CD4-positive, alpha-beta T cell treated with Interleukin-15 for 4 hours (primary cell): Measurements from ENCODE around the gene CTCFL.
"Not testable (repeated sequence)": the region's sequence is repeated elsewhere in the genome, so short reads cannot be mapped to it uniquely, and the experiment has no call there.

Experiments used
- DNase-seq: peaks from one replicate; pipeline ENCODE4 v3.0.0-alpha.2; 2020; ENCODE audit warnings: low spot score

Gene CTCFL

DNA sequence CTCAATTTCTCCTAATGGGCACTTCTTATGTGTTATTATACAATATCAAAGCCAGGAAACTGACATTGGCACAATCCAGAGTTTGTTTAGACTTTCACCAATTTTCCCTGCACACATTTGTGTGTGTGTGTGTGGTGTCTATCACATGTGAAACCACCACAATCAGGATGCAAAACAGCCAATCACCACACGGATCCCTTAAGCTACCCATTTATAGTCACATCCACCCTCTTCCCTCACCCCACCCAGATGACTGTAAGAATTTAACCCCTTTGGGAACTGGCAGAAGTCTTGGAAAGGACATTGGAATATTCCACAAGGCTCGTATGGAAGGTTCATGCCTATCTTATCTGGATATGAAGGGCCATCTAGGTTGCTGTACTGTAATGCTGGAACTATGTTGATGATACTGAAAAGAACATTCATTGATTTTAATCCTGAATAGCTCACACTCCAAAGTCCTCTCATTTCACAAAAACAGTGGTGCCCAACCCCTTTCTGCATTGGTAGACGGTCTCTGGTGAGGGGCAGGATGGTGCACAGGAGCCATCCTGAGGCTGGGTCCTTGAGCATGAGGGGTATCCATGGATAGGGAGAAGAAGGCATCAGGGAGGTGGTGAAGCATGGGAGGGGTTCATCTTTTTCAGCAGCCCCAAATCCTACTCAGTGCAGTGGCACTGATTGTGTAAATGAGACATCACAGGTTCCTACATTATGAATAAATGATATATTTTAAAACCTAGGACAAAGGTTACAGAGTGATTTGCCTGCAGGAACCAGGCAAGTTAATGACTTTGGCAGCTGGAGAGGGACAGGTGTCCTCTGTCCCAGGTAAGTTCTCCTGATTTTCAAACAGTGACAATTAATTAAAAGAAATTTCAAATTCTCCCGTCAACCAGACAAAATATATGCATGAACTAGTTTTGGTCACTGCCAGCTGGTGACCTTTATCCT is 12.1 kb upstream of the CTCFL start:
- no peak for DNase-seq

DNA sequence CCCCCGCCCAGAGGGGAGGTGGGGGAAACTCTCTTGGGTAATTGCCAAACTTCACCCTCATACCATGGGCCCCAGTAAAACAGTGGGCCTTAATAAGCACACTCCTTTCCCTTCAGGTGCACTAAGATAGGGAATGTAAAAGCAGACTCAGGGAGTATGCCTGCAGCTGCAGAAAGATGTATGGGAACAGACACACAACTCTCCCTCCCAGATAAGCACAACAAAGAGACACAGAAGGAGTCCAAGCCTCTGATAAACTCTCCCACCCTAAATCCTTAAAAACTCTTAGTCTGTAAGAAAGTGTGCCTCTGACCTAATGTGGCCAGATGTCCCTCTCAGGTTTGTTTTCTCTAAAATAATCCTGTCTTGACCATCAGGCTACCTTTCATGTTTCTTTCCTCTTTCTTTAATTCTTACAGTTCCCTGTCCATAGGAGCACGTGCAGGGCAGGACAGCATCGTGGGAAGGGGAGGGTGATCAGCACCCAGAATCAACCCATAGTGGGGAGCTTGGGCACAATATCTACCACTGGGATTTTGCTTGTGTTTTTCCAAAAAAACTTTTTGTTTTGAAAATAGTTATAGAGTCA is 11.3 kb upstream of the CTCFL start:
- no peak for DNase-seq

DNA sequence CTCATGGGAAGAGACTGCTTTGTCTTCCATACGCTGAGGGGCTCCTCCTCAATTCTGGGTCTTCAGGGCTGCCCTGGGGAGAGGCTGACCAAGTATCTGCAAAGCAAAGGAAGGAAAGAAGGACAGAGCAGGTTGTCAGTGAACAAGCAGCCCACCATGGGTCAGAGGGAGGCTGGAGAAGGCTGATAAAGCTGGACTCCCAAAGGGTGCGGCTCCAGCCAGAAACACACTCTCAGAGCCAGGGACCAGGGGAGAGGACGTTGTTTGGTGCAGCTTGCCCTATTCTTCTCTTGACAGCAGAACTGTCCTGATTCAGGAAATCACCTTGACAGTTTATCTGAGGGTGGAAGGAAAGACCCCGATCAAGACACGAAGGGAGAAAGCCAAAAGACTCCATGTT is 10.4 kb upstream of the CTCFL start:
- DNase-seq: no peak

DNA sequence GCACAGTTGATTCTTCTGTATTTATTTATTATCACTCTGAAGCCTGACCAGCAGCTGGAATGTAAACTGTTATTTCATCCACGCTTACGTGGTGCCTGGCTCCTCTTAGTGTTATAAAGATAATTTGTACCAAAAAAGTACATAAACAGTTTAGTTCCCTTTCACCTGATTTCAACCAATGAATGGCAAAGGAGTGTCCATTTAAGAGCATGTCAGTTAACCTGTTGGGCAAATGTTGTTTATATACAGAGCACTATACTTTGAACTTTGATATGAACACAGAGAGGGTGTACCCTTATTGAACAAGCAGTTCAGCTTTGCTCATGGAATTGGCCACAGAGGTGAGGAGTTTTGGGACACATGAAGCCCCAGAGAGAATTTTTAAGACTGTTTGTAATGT is 7.2 kb upstream of the CTCFL start:
- DNase-seq: no peak

DNA sequence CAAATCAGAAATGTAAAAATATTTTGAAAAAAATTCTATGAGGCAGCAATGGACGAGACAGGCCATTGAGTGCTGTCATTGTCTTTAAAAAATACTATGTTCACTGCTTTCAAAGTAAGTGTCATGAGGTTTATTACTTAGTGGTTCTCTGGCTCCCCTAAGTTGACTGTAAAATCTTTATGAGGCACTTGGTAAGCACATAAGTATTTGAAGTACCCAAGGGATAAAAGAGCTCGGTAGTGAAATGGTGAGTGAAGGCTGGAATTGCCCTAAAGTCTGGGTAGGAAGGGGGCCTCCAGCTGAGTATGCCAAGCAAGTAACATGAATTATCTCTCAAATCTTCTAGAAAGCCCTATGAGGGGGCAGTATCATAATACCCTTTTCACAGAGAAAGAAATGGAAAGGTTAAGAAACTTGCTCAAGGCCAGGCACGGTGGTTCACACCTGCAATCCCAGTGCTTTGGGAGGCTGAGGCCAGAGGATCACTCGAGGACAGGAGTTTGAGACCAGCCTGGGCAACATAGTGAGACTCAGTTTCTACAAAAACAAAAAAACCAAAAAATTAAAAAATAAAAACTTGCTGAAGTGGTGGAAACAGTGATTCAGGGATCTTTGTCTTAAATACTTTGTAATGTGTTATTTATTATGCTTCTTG is 5.5 kb upstream of the CTCFL start:
- no peak for DNase-seq

DNA sequence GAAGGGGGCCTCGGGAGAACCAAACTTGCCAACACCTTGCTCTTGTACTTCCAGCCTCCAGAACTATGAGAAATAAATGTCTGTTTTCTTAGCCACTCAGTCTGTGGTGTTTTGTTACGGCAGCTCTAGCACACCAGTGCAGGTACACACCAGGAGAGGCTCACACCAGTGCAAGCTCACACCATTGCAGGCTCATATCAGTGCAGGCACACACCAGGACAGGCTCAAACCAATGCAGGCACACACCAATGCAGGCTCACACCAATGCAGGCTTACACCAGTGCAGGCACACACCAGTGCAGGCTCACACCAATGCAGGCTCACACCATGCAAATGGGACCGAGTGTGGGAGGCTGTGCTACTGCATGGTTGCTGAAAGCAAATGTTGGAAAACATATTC is 4.9 kb upstream of the CTCFL start:
- no peak for DNase-seq

DNA sequence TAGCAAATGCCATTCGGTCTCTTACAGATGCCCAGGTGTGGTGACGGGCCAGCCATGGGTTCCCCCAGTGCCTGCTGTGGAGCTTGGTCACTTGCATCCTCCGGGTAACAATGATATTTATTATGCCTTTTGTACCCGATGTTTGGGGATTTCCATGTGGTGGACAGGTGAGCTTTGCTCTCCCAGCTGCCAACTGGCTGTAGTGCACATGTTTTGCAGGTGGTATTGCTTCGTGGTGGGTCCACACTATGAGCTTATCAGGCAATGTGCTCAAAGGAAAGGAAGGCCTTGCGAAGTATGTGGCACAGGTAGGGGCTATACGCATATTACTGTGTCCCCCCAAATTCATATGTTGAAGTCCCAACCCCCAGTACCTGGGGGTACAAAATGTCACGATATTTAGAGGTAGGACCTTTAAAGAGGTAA is 4.2 kb upstream of the CTCFL start:
- DNase-seq: no peak

DNA sequence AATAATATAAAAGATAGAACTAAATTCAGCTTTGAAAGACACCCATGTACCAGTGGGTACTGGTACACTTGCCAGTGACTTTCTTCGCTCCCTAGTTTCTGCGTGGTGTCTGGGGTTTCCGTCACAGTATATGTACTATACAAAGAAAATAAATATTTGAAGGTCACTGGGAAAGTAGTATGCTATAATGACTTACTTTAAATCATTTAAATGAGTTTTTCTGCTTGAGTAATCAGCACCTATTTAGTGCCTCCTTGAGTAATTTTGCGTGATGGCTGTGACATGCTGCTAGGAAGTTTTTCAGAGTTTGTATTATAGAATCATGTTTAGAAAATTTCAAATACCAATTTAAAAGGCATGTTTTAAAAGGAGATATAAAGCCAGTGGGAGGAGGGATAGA is 3.2 kb upstream of the CTCFL start:
- no peak for DNase-seq

DNA sequence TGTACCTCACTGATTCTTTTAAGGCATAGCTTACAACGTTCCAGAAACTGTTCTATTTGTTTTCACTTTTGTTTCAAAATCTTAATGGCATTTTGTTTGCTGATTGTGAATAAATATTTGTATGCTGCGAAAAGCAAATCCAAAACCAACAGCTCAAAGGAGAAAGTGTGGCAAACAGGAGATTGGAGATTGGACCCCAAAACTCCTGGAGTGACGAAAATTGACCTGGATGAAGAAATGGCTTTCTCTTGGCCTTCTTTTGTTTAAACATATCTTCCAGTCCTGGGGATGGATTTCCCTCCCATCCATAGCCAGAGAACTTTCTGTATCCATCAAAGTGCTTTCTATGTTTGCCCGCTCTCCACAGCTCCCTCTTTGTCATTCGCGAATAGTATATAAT is 2.8 kb upstream of the CTCFL start:
- DNase-seq: no peak

DNA sequence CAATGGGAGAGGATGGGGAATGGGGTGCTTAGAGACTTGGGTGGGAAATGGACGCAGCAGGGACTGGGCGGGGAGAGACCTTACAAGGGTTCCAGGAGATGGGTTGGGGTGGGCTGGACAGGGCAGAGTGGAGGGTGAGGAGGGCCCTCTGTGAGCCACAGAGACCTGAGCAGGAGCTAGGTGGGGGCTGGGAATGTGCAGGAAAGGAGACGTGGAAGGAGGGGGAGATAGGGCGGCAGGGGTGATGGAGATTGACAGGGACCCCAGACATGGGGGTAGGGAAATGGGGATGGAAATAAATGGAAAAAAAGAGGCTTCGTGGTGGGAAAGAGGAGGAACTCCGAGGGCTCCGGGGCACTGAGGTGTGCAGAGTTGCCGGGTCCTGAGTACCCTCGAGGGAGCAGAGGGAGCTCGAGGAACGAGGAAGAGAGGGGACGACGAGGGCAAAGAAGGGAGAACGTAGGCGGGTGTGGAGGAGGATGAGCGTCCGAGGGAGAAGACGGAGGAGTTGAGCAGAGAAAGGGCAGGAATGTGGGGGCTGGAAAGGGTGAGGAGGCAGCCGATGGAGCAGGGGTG is 2.0 kb upstream of the CTCFL start:
- DNase-seq: no peak

DNA sequence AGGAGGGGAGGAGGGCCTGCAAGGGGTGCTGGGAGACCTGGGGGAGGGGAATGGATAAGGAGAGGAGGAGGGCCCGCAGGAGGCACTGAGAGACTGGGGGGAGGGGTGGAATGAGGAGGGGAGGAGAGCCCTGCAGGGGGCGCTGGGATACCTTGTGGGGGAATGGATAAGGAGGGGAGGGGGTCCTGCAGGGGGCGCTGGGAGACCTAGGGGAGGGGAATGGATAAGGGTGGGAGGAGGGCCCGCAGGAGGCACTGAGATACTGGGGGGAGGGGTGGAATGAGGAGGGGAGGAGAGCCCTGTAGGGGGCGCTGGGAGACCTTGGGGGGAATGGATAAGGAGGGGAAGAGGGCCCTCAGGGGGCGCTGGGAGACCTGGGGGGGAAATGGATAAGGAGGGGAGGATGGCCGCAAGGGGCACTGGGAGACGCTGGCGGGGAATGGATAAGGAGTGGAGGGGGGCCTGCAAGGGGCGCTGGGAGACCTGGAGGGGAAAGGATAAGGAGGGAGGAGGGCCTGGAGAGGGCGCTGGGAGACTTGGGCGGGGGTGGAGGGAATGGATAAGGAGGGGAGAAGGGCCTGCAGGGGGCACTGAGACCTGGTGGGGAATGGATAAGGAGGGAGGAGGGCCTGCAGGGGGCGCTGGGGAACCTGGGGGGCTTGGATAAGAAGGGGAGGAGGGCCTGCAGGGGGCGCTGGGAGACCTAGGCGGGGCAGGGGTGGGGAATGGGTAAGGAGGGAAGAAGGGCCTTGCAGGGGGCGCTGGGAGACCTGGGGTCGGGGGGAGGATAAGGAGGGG is 1.3 kb upstream of the CTCFL start:
- DNase-seq: no peak

DNA sequence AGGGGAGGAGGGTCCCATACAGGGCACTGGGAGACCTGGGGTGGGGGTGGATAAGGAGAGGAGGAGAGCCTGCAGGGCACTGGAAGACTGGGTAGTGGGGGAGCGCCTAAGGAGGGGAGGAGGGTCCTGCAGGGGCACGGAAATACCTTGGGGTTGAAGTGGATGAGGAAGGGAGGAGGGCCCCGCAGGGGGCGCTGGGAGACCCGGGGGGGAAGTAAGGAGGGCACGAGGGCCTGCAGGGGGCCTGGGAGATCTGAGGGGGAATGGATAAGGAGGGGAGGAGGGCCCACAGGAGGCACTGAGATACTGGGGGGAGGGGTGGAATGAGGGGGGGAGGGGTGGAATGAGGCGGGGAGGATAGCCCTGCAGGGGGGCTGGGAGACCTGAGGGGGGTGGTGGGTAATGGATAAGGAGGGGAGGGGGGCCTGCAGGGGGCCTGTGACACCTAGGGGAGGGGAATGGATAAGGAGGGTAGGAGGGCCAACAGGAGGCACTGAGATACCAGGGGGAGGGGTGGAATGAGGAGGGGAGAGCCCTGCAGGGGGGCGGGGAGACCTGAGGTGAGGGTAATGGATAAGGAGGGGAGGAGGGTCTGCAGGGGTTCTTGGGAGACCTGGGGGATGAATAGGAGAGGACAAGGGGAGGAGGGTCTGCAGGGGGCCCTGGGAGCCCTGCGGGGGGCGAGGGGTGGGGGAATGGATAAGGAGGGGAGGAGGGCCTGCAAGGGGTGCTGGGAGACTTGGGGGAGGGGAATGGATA is 567 bp upstream of the CTCFL start:
- DNase-seq: no peak

DNA sequence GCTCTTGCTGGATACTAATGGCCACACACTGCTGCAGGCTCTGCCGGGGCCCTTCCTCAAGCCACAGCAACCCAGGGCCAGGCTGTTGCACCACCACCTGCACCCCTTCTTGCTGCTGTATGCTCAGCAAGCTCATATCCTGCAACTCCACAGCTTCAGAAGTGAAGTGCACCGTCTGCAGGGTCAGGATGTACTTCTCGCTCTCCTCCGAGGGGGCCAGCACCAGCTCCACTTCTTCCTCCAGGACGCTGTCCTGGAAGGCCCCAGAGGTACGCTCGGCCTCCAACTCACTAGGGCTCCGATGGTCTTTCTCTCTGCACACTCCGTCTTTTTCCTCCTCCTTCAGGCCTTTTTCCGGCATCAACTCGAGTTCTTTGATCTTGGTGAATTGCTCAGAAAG is 1.2 kb downstream of the CTCFL start:
- DNase-seq: no peak

DNA sequence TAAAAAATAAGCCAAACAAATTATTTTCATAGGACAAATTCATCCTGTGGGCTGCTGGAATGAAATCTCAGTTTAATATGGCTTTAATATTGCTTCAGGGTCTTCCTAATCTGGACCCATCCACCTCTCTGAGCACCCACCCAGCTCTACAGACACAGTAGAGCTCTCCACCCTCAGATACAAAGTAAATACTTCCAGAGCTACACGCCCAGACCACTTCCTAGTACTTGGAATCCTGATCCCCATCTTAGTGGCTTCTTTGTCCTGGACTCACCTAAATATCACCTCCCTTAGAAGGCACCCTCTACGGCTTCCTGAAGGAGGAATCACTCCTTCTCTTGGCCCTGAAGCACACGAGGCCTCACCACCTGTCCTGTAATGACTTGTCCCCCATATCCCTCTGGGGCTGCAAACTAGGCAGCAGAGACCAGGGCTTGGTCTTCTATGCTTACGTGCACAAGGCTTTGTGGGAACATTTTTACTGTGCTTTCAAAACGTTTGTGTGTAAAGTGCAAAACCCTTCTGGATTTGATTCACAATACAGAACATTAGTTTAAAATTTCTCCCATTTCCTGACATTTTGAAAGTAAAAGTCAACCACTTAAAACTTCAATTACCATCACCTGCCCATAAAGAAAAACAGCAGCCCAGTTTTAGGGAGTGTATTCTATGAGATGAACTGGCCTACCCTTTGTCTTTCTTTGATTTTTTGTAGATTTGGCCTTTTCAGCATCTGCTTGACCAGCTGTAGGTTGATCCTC is 2.4 kb downstream of the CTCFL start:
- no peak for DNase-seq

DNA sequence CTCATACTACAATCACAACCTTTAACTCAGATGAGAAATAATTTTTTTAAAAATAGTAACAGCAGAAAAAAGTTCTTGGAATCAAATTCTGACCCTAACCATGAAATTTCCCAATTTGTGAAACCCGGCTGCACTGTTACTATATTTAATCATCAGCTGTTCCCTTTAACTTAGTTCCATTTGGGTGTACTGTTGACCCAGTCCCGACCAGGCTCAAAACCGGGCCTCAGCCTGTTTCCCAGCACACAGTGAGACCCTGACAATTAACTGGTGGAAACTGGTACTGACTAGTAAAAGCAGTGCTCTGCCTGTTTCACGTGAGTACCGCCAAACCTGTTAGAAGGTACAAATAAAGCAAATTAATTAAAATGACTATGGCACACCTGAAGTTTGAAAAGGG is 7.0 kb downstream of the CTCFL start:
- no peak for DNase-seq

DNA sequence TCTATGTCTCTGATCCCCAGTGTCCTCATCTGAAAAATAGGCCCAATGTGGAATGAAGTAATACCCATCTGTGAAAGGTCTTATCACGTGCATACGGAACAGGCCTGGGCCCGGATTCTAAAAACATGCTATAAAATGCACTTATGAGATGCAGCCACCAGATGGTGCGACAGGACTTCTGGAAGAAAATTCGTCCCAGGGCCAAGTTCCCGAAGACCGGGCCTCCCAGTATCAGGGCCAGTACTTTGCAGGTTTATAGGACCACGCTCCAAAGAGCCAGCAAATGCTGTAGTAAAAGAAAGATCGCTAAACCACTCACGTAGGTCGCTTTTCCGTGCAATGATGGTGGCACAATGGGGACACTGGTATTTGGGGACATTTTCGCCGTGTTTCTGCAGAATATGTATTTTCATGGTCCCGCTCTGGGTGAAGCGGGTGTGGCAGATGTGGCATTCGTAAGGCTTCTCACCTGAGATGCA is 10.6 kb downstream of the CTCFL start:
- DNase-seq: peak; percentile 13

DNA sequence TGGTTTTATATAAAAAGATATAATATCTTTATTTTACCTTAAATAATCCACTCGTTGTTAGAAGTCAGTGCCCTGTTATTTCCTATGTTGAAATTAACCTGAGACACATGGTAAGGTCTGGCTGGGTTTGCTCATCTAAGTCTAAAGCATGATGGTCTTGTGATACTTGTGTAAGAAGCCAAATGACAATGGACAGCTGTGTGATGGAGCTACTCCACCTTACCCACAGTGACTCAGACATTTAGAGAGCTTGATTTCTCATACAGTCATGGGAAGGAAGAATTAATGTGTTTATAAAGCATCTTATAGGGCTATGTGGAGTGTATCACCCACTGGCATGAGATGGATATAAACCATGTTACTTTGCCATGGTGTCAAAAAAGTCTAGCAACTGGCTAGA is 11.7 kb downstream of the CTCFL start:
- no peak for DNase-seq

DNA sequence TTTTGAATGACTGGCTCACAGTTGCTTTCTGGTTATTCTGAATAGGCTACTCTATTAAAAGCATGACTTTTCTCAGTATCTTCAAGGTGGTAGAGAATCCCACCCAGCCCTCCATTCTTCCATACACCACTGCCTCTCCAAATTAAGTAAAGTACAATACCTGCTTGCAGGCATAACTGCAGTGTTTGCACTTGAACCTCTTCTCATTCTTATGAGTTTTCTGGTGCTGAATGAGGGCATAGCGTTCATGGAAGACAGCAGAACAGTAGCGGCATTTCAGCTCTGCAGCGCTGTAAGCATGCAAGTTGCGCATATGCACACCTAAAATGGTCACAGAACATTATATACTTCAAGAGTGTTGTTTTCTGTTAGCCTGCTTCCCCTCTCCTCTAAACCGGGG is 12.5 kb downstream of the CTCFL start:
- DNase-seq: no peak

DNA sequence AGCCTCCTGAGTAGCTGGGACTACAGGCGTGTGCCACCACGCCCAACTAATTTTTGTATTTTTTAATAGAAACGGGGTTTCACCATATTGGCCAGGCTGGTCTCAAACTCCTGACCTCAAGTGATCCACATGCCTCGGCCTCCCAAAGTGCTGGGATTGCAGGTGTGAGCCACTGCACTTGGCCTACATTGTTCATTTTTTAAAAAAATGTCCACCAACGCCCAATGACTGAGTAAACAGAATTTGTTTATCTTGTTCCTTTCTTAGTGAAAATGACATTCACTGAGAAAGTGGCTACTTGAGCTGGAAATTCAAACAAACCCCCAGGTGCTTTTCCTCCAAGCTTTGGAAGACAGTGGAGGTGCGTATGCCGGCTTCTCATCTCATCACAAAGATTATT is 13.2 kb downstream of the CTCFL start:
- DNase-seq: not testable (repeated sequence)

DNA sequence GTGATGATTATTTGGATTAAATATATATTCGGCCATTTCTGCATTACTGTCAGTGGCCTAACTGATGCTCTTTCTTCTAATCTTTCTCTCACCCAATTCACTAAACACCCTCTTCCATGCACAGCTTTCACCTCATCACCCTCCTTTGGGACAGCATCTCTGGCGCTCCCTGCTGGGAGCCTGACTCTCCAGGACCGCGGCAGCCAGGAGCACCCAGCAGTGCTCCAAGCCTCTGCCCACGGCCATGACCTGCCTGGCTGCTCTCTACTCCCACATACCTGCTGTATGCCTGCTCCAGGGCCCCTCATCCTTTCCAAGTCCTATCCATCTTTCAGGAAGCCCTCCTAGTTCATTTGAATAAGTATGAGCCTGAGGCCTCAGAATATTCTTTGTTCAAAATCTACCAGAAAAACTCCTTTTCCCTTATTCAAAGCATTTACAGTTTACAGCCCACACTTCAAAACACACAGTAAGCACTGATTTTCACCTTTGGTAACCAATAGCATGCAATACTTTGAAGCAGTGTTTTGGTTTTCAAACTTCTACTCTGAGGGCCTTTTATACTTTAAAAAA is 15.2 kb downstream of the CTCFL start:
- no peak for DNase-seq
